ENCODE results near the gene GPX7. TPM values are rescaled to one million over a fixed set of nuclear protein-coding genes. Genes with fewer than 3 reads are reported as not detected.

GPX7 gene
- total RNA-seq, 3 donors from 2014 or later = 17.8 to 24.7 (median 20.3) TPM

DNA sequence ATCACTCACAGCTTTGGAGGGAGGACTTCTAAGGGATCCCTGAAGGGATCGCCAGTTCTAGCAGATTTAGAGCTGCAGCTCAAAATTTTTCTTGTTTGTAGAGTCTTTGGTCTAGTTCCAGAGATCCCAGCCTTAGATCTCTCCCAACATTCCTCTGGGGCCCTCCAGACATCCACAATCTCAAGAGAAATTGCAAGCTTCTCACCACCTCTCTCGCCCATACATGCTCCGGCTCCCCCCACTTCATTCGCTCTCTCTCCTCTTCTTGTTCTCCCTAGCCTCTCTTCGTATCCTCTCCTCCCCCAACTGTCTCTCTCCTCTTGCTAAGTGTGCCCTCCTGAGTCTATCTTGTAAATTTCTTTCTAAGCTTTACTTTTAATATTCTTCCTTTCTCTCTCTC, 34.2 kb upstream of the GPX7 start:
- H3K27me3 ChIP-seq = no peaks in the 10 kb centered on the region
- H3K4me3 ChIP-seq = no peak overlapping the region
- no peak for TF ChIP-seq POLR2AphosphoS5 (IDR thresholded peaks at IDR 0.05)
- TF ChIP-seq POLR2A (IDR thresholded peaks at IDR 0.05) = no peak
- TF ChIP-seq, protein P1, sequence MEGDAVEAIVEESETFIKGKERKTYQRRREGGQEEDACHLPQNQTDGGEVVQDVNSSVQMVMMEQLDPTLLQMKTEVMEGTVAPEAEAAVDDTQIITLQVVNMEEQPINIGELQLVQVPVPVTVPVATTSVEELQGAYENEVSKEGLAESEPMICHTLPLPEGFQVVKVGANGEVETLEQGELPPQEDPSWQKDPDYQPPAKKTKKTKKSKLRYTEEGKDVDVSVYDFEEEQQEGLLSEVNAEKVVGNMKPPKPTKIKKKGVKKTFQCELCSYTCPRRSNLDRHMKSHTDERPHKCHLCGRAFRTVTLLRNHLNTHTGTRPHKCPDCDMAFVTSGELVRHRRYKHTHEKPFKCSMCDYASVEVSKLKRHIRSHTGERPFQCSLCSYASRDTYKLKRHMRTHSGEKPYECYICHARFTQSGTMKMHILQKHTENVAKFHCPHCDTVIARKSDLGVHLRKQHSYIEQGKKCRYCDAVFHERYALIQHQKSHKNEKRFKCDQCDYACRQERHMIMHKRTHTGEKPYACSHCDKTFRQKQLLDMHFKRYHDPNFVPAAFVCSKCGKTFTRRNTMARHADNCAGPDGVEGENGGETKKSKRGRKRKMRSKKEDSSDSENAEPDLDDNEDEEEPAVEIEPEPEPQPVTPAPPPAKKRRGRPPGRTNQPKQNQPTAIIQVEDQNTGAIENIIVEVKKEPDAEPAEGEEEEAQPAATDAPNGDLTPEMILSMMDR (IDR thresholded peaks at IDR 0.05) = no peak
- intact Hi-C loops (cut with DNase I; ENCODE audit: low total_unique reads) = no loop called here
- H3K4me1 ChIP-seq = no peaks in the 10 kb centered on the region
- H3K36me3 ChIP-seq = no peaks in the 10 kb centered on the region
- DNase-seq (ENCODE audit: low spot score in 2 of 2) = no peak
- H3K27ac ChIP-seq = no peak overlapping the region
- H3K9me3 ChIP-seq = no peaks in the 10 kb centered on the region

DNA sequence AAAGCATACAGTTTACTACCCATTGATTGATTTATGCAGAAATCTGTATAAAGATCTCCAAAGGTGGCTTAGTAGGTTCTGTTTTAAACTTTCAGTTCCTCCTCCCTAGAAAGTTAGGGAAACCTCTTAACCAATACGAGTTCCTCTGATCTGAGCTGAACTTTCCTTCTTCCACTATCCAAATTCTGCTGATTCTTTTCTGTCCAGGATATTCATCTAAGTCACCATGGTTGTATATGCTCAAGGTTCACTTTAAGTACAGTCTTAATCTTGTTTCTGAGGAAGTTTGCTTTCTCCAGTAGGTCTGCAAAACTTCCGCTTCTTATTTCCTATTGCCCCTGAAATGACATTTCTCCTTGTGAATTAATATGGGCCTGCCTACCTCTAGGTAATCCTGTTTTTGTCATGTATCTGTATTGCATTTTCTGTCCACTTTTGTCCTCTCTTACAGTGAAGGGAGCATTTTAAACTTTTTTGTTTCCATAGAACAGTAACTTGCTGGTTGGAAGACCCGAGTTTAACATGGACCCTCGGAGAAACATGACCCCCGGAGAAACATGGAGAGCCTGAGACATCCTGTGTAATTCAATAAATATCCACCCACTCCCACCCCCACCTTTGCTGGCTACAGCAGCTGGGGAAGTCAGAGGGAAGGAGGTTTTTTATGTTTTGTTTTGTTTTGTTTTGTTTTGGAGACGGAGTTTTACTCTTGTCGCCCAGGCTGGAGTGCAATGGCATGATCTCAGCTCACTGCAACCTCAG, 32.5 kb upstream of the GPX7 start:
- intact Hi-C loops (cut with DNase I; ENCODE audit: low total_unique reads) = no loop called here
- Histone ChIP-seq H3K27ac (no peak overlapping the region), H3K4me3 (no peak overlapping the region), H3K4me1 (no peaks in the 10 kb centered on the region), H3K36me3 (no peaks in the 10 kb centered on the region), H3K9me3 (no peaks in the 10 kb centered on the region), H3K27me3 (no peaks in the 10 kb centered on the region)
- DNase-seq (ENCODE audit: low spot score in 2 of 2) = no peak
- no peak for TF ChIP-seq POLR2AphosphoS5 (IDR thresholded peaks at IDR 0.05)
- TF ChIP-seq POLR2A (IDR thresholded peaks at IDR 0.05) = no peak
- TF ChIP-seq, protein P1 (IDR thresholded peaks at IDR 0.05) = no peak

DNA sequence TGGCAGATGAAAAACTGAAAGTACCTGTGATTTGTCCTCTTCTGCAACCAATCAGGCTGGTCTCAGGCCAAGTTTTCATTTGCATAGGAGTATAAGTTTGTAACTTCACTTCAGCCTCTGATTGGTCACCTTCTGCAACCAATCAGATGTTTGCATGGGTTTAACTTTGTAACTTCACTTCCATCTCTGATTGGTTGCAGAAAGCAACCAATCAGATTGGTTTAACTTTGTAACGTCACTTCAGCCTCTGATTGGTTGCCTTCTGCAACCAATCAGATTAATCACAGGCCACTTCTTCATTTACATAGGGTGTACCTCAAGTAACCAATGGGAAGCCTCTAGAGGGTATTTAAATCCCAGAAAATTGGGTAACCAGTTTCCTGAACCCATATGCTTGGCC, 30.4 kb upstream of the GPX7 start:
- intact Hi-C loops (cut with DNase I; ENCODE audit: low total_unique reads) = no loop called here
- H3K27ac ChIP-seq = no peak overlapping the region
- H3K36me3 ChIP-seq = no peaks in the 10 kb centered on the region
- no peaks in the 10 kb centered on the region for H3K27me3 ChIP-seq
- no peak overlapping the region for H3K4me3 ChIP-seq
- TF ChIP-seq, protein P1 (IDR thresholded peaks at IDR 0.05) = no peak
- TF ChIP-seq POLR2A (IDR thresholded peaks at IDR 0.05) = no peak
- TF ChIP-seq POLR2AphosphoS5 (IDR thresholded peaks at IDR 0.05) = no peak
- no peaks in the 10 kb centered on the region for H3K9me3 ChIP-seq
- no peak for DNase-seq (ENCODE audit: low spot score in 2 of 2)
- no peaks in the 10 kb centered on the region for H3K4me1 ChIP-seq

DNA sequence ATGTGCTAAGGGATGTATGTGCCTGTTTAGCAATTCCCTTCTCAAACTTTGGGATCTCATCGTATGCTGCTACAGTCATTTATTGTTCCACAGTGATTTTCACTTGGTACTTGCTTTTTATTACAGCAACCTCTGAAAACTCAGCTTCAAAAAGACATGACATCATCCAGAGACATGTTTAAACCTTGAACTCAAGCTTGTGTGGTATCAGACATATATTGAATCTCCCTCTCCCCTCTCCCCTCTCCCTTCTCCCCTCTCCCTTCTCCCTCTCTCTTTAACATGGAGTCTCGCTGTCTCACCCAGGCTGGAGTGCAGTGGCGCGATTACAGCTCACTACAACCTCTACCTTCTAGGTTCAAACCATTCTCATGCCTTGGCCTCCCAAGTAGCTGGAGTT, 29.8 kb upstream of the GPX7 start:
- no peaks in the 10 kb centered on the region for H3K9me3 ChIP-seq
- H3K27me3 ChIP-seq = no peaks in the 10 kb centered on the region
- intact Hi-C loops (cut with DNase I; ENCODE audit: low total_unique reads) = no loop called here
- TF ChIP-seq POLR2A (IDR thresholded peaks at IDR 0.05) (no peak), POLR2AphosphoS5 (IDR thresholded peaks at IDR 0.05) (no peak)
- TF ChIP-seq, protein P1 (IDR thresholded peaks at IDR 0.05) = no peak
- no peak for DNase-seq (ENCODE audit: low spot score in 2 of 2)
- H3K27ac ChIP-seq = no peak overlapping the region
- no peaks in the 10 kb centered on the region for H3K4me1 ChIP-seq
- no peaks in the 10 kb centered on the region for H3K36me3 ChIP-seq
- H3K4me3 ChIP-seq = no peak overlapping the region

DNA sequence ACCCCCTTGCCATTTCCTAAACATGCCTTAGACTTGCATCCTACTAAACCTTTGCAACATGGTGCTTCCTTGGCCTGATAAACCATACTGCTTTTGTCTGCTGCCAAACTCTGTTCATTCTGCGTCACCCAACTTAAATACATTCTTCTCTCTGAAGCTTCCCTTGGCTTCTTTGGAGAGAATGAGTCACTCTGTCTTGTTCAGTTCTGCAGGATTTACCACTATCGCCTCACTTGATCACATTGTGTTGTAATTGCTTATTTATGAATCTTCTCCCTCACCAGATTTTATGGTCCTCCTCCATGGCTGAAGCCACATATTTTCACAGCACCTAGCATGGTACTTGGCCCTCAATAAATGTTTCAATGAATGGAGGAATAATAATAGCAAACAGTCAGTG, 27.6 kb upstream of the GPX7 start:
- no peak overlapping the region for H3K27ac ChIP-seq

More for the DNA sequence above, 27.6 kb upstream of the GPX7 start:
- Histone ChIP-seq H3K9me3 (no peaks in the 10 kb centered on the region), H3K4me3 (no peak overlapping the region), H3K27me3 (no peaks in the 10 kb centered on the region), H3K4me1 (no peaks in the 10 kb centered on the region), H3K36me3 (no peaks in the 10 kb centered on the region)
- intact Hi-C loops (cut with DNase I; ENCODE audit: low total_unique reads) = no loop called here
- no peak for DNase-seq (ENCODE audit: low spot score in 2 of 2)
- TF ChIP-seq POLR2A (IDR thresholded peaks at IDR 0.05) (no peak), POLR2AphosphoS5 (IDR thresholded peaks at IDR 0.05) (no peak)
- TF ChIP-seq, protein P1 (IDR thresholded peaks at IDR 0.05) = no peak

Measured in breast epithelium (tissue), 4 donors.